KMS-11 (cell line): ENCODE measurements around the gene APCDD1L.

ENCODE experiments used
- H2AFZ ChIP-seq: fragments of 200-600 bp; sonication (generic); 2 replicates; pipeline ENCODE4 v1.6.1; 2016; ENCODE audit warnings: antibody characterized with exemption, mixed run types, low read depth
- H3K27ac ChIP-seq: fragments of 200-600 bp; sonication (generic); 2 replicates; pipeline ENCODE4 v1.6.1; 2016; ENCODE audit warnings: mild to moderate bottlenecking, mixed run types
- H3K27me3 ChIP-seq: fragments of 200-600 bp; sonication (generic); 2 replicates; pipeline ENCODE4 v1.6.1; 2017; ENCODE audit warnings: mild to moderate bottlenecking, low read depth, mixed run types, moderate library complexity; ENCODE audit not compliant: insufficient read depth
- H3K36me3 ChIP-seq: fragments of 200-600 bp; sonication (generic); 2 replicates; pipeline ENCODE4 v1.6.1; 2017; ENCODE audit warnings: mild to moderate bottlenecking, mixed run types; ENCODE audit not compliant: insufficient read depth
- H3K4me1 ChIP-seq: fragments of 200-600 bp; sonication (generic); 2 replicates; pipeline ENCODE4 v1.6.1; 2016; ENCODE audit warnings: mild to moderate bottlenecking, low read depth, mixed run types; ENCODE audit not compliant: poor library complexity, severe bottlenecking
- H3K4me2 ChIP-seq: fragments of 200-600 bp; sonication (generic); 2 replicates; pipeline ENCODE4 v1.7.0; 2016; ENCODE audit warnings: mild to moderate bottlenecking, mixed run types
- H3K4me3 ChIP-seq: fragments of 200-600 bp; sonication (generic); IDR thresholded peaks from 2 replicates; pipeline ENCODE4 v1.6.1; 2017; ENCODE audit warnings: low read depth, low read length, mixed read lengths; ENCODE audit not compliant: insufficient read depth
- H3K79me2 ChIP-seq: fragments of 200-600 bp; sonication (generic); 2 replicates; pipeline ENCODE4 v1.6.1; 2016; ENCODE audit warnings: low read depth, mixed run types; ENCODE audit not compliant: insufficient read depth
- H3K9ac ChIP-seq: fragments of 200-600 bp; sonication (generic); 2 replicates; pipeline ENCODE4 v1.6.1; 2016; ENCODE audit warnings: mild to moderate bottlenecking, mixed run types
- H4K20me1 ChIP-seq: fragments of 200-600 bp; sonication (generic); 2 replicates; pipeline ENCODE4 v1.6.1; 2016; ENCODE audit warnings: mild to moderate bottlenecking, mixed run types; ENCODE audit not compliant: insufficient read depth
- TF ChIP-seq, protein P1 (sequence below): fragments of 200-600 bp; sonication (generic); conservative IDR thresholded peaks from 2 replicates; pipeline ENCODE4 v1.6.1; 2017; ENCODE audit warnings: low read depth, mild to moderate bottlenecking, antibody characterized with exemption, low read length, moderate library complexity, mixed read lengths

APCDD1L gene

DNA sequence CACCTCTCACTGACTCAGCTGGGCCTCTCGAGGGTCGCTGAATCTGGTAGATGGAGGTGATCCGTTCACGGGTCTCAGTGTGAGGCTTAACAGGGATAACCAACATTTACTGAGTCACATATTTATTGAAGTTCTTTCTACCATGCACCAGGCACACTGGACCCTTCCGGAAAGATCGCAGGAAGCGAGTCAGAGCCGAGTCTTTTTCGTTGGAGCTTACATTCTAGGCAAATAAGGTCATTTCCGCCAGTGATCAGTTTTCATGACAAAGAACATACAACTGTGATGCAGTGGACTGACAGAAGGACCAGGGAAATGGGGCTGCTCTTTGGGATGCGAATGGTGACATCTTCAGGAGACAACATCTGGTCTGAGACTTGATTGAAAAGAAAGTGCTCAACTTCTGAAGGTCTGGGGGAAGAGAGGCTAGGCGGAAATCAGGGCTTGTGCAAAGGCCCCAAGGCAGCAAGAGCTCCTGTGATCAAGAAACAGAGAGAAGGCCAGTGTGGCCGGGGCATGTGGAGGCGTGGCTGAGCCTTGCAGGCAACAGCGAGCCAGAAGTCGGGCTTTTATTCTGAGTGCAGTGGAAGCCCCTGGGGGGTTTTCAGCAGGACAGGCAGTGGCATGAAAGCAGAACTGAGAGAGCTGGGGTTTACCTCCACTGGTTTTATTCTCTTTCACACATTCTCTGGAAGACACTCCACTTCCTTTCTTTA lies 56.7 kb downstream of the APCDD1L start:
- Histone ChIP-seq H3K27ac (no peak overlapping the region), H3K27me3 (no peaks in the 10 kb centered on the region), H3K79me2 (no peaks in the 10 kb centered on the region), H3K4me2 (no peak overlapping the region), H3K36me3 (no peaks in the 10 kb centered on the region), H2AFZ (no peak overlapping the region), H3K4me1 (no peaks in the 10 kb centered on the region), H3K4me3 (no peak overlapping the region), H3K9ac (no peak overlapping the region), H4K20me1 (no peaks in the 10 kb centered on the region)
- TF ChIP-seq, protein P1, sequence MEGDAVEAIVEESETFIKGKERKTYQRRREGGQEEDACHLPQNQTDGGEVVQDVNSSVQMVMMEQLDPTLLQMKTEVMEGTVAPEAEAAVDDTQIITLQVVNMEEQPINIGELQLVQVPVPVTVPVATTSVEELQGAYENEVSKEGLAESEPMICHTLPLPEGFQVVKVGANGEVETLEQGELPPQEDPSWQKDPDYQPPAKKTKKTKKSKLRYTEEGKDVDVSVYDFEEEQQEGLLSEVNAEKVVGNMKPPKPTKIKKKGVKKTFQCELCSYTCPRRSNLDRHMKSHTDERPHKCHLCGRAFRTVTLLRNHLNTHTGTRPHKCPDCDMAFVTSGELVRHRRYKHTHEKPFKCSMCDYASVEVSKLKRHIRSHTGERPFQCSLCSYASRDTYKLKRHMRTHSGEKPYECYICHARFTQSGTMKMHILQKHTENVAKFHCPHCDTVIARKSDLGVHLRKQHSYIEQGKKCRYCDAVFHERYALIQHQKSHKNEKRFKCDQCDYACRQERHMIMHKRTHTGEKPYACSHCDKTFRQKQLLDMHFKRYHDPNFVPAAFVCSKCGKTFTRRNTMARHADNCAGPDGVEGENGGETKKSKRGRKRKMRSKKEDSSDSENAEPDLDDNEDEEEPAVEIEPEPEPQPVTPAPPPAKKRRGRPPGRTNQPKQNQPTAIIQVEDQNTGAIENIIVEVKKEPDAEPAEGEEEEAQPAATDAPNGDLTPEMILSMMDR = no peak

DNA sequence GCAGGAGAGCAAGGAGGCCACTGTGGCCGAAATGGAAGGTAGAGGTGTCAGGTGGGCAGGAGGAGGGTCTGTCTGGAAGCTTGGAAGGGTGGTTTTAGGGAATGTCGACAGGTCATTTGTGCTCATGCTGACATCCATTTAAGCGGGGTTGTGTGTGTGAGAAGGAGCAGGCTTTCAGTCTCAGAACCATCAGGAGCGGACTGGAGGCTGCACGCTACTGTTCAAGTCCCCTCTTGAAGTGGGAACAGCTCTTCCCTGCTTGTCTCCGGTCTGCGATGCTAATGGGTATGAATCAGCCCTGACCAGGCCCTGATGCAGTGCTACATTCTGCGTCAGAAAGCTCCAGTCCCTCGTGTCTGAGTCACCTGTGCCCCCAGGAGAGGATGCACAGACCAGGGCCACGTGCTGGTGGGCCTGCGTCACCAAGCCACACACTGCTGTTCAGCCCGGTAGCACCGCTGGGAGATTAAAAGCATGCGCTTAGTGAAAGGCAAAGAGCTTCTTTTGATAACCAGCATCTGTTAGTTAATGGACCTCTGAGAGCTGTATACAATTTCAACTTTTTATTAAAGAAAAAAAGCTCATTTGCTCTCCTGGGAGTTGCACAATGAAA lies 58.0 kb downstream of the APCDD1L start:
- Histone ChIP-seq H3K4me3 (no peak overlapping the region), H4K20me1 (no peaks in the 10 kb centered on the region), H3K9ac (no peak overlapping the region), H3K4me2 (no peak overlapping the region), H3K27ac (no peak overlapping the region), H3K27me3 (no peaks in the 10 kb centered on the region), H3K79me2 (no peaks in the 10 kb centered on the region), H2AFZ (no peak overlapping the region), H3K36me3 (no peaks in the 10 kb centered on the region), H3K4me1 (peaks cover 6% of the 10 kb centered on the region)
- TF ChIP-seq, protein P1 = no peak

DNA sequence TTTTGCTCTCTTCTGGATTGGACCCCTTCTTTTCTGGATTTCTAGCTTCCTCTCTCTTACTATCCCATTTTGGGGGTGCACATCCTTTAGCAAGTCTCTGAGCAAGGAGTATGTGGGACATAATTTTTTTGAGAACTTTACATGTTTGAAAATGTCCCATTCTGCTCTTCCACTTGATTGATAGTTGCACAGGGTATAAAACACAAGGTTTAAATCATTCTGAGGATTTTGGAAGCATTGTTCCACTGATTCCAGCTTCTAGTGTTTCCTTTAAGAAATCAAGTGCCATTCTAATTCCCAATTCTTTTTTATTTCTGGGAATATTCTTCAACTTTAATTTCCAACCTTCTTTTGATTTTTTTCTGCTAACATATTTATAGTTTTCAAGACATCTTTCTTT lies 60.7 kb downstream of the APCDD1L start:
- H3K79me2 ChIP-seq = no peaks in the 10 kb centered on the region

DNA sequence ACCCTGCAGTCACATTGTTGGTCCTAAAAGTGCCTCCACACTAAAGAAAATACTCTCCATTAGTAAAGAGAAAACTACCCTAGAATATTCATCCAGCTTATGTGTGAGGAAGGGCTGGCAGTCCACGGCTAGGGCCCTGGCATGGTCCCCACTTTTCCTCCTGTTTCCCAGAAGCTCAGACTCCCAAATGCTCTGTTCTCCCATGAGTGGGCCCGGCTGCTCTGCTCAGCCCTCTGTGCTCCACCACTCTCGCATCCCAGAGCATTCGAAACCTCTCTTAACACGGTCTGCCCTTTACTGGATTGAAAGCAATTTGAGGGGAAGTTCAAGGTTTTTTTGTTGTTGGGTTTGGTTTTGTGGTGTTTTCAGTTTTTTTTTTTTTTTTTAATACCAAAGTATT lies 61.8 kb downstream of the APCDD1L start:
- TF ChIP-seq, protein P1 = no peak
- no peak overlapping the region for H3K4me2 ChIP-seq
- H4K20me1 ChIP-seq = no peaks in the 10 kb centered on the region
- peaks cover 6% of the 10 kb centered on the region for H3K4me1 ChIP-seq
- no peak overlapping the region for H3K27ac ChIP-seq
- H3K27me3 ChIP-seq = no peaks in the 10 kb centered on the region
- no peak overlapping the region for H3K4me3 ChIP-seq
- H3K9ac ChIP-seq = no peak overlapping the region
- no peaks in the 10 kb centered on the region for H3K79me2 ChIP-seq
- H2AFZ ChIP-seq = no peak overlapping the region
- no peaks in the 10 kb centered on the region for H3K36me3 ChIP-seq

More for the DNA sequence above, 60.7 kb downstream of the APCDD1L start:
- H3K4me3 ChIP-seq = no peak overlapping the region
- TF ChIP-seq, protein P1 = no peak
- no peak overlapping the region for H3K9ac ChIP-seq
- peaks cover 6% of the 10 kb centered on the region for H3K4me1 ChIP-seq
- no peak overlapping the region for H3K4me2 ChIP-seq
- H4K20me1 ChIP-seq = no peaks in the 10 kb centered on the region
- H3K27me3 ChIP-seq = no peaks in the 10 kb centered on the region
- H2AFZ ChIP-seq = no peak overlapping the region
- H3K27ac ChIP-seq = no peak overlapping the region
- no peaks in the 10 kb centered on the region for H3K36me3 ChIP-seq
